Subcutaneous abdominal adipose tissue (tissue), 5 donors: Measurements from ENCODE around the gene DNAH11.
A peak's percentile ranks its signal among the peaks of the same experiment; 100 is the strongest.

ENCODE experiments used
- H3K27ac ChIP-seq: one replicate; pipeline ENCODE4 v1.7.0; 2013; ENCODE audit warnings: low read depth, mild to moderate bottlenecking, inconsistent platforms, low read length, moderate library complexity
- H3K27me3 ChIP-seq, 5 donors: one replicate each; pipeline ENCODE4 v1.7.0; 2013; ENCODE audit warnings: low read length in 5 of 5, inconsistent platforms in 1 of 5; ENCODE audit not compliant: control insufficient read depth in 5 of 5, insufficient read depth in 4 of 5
- H3K36me3 ChIP-seq, 5 donors: one replicate each; pipeline ENCODE4 v1.7.0; 2013; ENCODE audit warnings: low read length in 5 of 5; ENCODE audit not compliant: control insufficient read depth in 5 of 5, insufficient read depth in 5 of 5
- H3K4me1 ChIP-seq, 5 donors: one replicate each; pipeline ENCODE4 v1.7.0; 2013; ENCODE audit warnings: low read length in 5 of 5, mild to moderate bottlenecking in 3 of 5, moderate library complexity in 1 of 5; ENCODE audit not compliant: control insufficient read depth in 5 of 5, insufficient read depth in 5 of 5
- H3K4me3 ChIP-seq, 5 donors: one replicate each; pipeline ENCODE4 v1.7.0; 2013; ENCODE audit warnings: low read length in 5 of 5, low read depth in 1 of 5
- H3K9ac ChIP-seq, 5 donors: one replicate each; pipeline ENCODE4 v1.7.0; 2013; ENCODE audit warnings: low read length in 5 of 5, mild to moderate bottlenecking in 4 of 5, moderate library complexity in 3 of 5
- H3K9me3 ChIP-seq, 5 donors: one replicate each; pipeline ENCODE4 v1.7.0; 2013; ENCODE audit warnings: low read length in 5 of 5; ENCODE audit not compliant: control insufficient read depth in 5 of 5
- donor health status: healthy.
- donor health status: healthy.
- donor health status: healthy.
- donor health status: healthy.
- donor health status: healthy.

Gene DNAH11

GRCh38 chr7:21542891-21543527 lies at the start of gene DNAH11:
Gene DNAH11 (plus strand): TSS chr7:21543039. CDS start chr7:21543246, 207 bp downstream.
- H3K27me3 ChIP-seq = peaks cover 16 to 31% (median 21%) of the 10 kb centered on the region in 5 donors
- no peak within 1 kb of the TSS for H3K27ac ChIP-seq
- peak within 1 kb of the TSS; percentile 24 to 64 (median 49) for H3K4me3 ChIP-seq
- H3K9ac ChIP-seq = no peak within 1 kb of the TSS
- H3K4me1 ChIP-seq = peaks cover 0 to 16% (median 14%) of the 10 kb centered on the region in 5 donors
- H3K9me3 ChIP-seq = no peaks in the 10 kb centered on the region
- H3K36me3 ChIP-seq = no peaks in the 10 kb centered on the region

- Histone ChIP-seq H3K4me3 (no peak overlapping the region), H3K9ac (no peak overlapping the region), H3K36me3 (peaks cover 0 to 3% (median 0%) of the 10 kb centered on the region in 5 donors), H3K4me1 (no peaks in the 10 kb centered on the region), H3K27me3 (no peaks in the 10 kb centered on the region), H3K27ac (no peak overlapping the region), H3K9me3 (peaks cover 0 to 16% (median 7%) of the 10 kb centered on the region in 5 donors)
Measured at GRCh38 chr7:21495731-21496130, 47.1 kb upstream of the DNAH11 start.

GRCh38 chr7:21497072-21497471 lies 45.8 kb upstream of the DNAH11 start:
- Histone ChIP-seq H3K27me3 (peaks cover 0 to under 1% (median 0%) of the 10 kb centered on the region in 5 donors), H3K4me3 (no peak overlapping the region), H3K27ac (no peak overlapping the region), H3K9me3 (peaks cover 0 to 16% (median 7%) of the 10 kb centered on the region in 5 donors), H3K4me1 (peaks cover 0 to 1% (median 0%) of the 10 kb centered on the region in 5 donors), H3K9ac (no peak overlapping the region), H3K36me3 (peaks cover 0 to 3% (median 0%) of the 10 kb centered on the region in 5 donors)

- H3K9me3 ChIP-seq = peaks cover 0 to 12% (median 4%) of the 10 kb centered on the region in 5 donors
- no peak overlapping the region for H3K27ac ChIP-seq
- peaks cover 0 to 5% (median 0%) of the 10 kb centered on the region in 5 donors for H3K4me1 ChIP-seq
- no peak overlapping the region for H3K4me3 ChIP-seq
- peaks cover 0 to 4% (median 0%) of the 10 kb centered on the region in 5 donors for H3K36me3 ChIP-seq
- peaks cover 0 to 4% (median 0%) of the 10 kb centered on the region in 5 donors for H3K27me3 ChIP-seq
- no peak overlapping the region for H3K9ac ChIP-seq
Measured at GRCh38 chr7:21500117-21500832, 42.6 kb upstream of the DNAH11 start.

GRCh38 chr7:21504021-21504420 lies 38.8 kb upstream of the DNAH11 start:
- Histone ChIP-seq H3K4me3 (no peak overlapping the region), H3K4me1 (peaks cover 0 to 5% (median 0%) of the 10 kb centered on the region in 5 donors), H3K27me3 (peaks cover 0 to 4% (median 0%) of the 10 kb centered on the region in 5 donors), H3K9me3 (peaks cover 0 to 4% (median 0%) of the 10 kb centered on the region in 5 donors), H3K27ac (no peak overlapping the region), H3K36me3 (peaks cover 0 to 8% (median 0%) of the 10 kb centered on the region in 5 donors), H3K9ac (no peak overlapping the region)

- Histone ChIP-seq H3K27me3 (no peaks in the 10 kb centered on the region), H3K27ac (no peak overlapping the region), H3K36me3 (peaks cover 0 to 9% (median 6%) of the 10 kb centered on the region in 5 donors), H3K4me1 (no peaks in the 10 kb centered on the region), H3K9me3 (no peaks in the 10 kb centered on the region), H3K4me3 (no peak overlapping the region), H3K9ac (no peak overlapping the region)
Measured at GRCh38 chr7:21507627-21508343, 35.1 kb upstream of the DNAH11 start.

GRCh38 chr7:21508538-21508937 lies 34.3 kb upstream of the DNAH11 start:
- H3K9ac ChIP-seq = no peak overlapping the region
- no peaks in the 10 kb centered on the region for H3K9me3 ChIP-seq
- no peak overlapping the region for H3K4me3 ChIP-seq
- H3K27ac ChIP-seq = no peak overlapping the region
- H3K36me3 ChIP-seq = peaks cover 0 to 9% (median 6%) of the 10 kb centered on the region in 5 donors
- H3K4me1 ChIP-seq = no peaks in the 10 kb centered on the region
- no peaks in the 10 kb centered on the region for H3K27me3 ChIP-seq

- Histone ChIP-seq H3K9ac (no peak overlapping the region), H3K4me1 (no peaks in the 10 kb centered on the region), H3K36me3 (peaks cover 0 to 9% (median 5%) of the 10 kb centered on the region in 5 donors), H3K27me3 (no peaks in the 10 kb centered on the region), H3K27ac (no peak overlapping the region), H3K4me3 (no peak overlapping the region), H3K9me3 (no peaks in the 10 kb centered on the region)
Measured at GRCh38 chr7:21514062-21514461, 28.8 kb upstream of the DNAH11 start.

- Histone ChIP-seq H3K36me3 (no peaks in the 10 kb centered on the region), H3K27ac (no peak overlapping the region), H3K9ac (no peak overlapping the region), H3K9me3 (no peaks in the 10 kb centered on the region), H3K4me1 (no peaks in the 10 kb centered on the region), H3K4me3 (no peak overlapping the region), H3K27me3 (peaks cover 0 to 3% (median 0%) of the 10 kb centered on the region in 5 donors)
Measured at GRCh38 chr7:21524680-21525079, 18.2 kb upstream of the DNAH11 start.
